ENCODE measurements around the gene IPO13.

Gene IPO13

GRCh38 chr1:43971336-43971980 lies 24.7 kb downstream of the IPO13 start:
- DNase-seq (ENCODE audit: low read depth in 1 of 2, low spot score in 1 of 2), result no peak

- DNase-seq (ENCODE audit: low read depth in 1 of 2, low spot score in 1 of 2), result no peak
Observed at GRCh38 chr1:43973981-43974442, 27.3 kb downstream of the IPO13 start.

- DNase-seq (ENCODE audit: low read depth in 1 of 2, low spot score in 1 of 2), result peak; percentile 87 to 90
Observed at GRCh38 chr1:43974443-43975248, 27.9 kb downstream of the IPO13 start, which contains the start of gene ATP6V0B. Gene ATP6V0B, plus strand, starts transcription at chr1:43974960. Its CDS starts 81 bp downstream, at chr1:43975041.

DNA sequence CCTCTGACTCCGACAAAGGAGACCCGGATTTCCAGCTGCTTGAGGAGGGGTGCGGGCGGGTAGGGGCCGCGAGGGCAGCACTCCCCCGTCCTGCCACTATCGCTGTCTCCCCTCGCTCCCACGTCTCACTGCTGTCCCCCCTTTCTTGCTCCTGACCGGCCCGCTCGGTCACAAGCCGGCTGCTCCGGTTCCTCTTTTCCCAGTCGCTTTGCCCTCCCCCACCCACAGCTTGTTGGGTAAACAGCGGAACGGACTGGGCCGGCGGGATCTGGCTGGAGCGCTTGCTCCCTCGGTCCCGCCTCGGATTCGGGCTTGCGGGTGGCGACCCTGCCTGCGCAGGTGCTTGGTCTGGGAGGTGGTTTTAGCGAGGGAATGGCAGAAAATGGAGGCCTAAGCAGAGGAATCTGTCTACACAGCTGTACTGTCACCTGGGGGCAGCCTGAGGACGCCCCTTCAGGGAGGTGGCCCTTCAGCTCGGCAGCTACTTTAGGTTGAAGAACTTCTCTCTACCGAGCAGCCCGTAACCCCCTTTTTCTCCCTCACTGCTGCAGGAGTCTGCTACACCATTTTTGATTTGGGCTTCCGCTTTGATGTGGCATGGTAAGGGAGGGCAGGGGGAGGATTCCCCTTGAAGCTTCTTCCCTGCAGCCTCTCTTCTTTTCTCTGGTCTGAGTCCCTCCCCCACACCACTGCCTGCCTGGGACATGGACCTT lies 28.7 kb downstream of the IPO13 start:
- DNase-seq (ENCODE audit: low read depth in 1 of 2, low spot score in 1 of 2), result no peak

DNA sequence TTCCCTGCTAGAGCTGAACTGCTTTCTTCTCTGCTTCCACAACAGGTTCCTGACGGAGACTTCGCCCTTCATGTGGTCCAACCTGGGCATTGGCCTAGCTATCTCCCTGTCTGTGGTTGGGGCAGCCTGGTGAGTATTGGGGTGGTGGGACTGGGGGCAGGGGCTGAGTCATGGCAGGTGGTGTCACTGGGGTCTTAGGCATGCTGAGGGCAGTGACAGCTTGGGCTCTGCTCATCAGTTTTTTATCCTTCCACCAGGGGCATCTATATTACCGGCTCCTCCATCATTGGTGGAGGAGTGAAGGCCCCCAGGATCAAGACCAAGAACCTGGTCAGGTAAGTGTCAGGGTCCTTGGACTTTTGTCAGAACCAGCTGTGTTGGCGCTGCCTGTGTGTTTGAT lies 29.3 kb downstream of the IPO13 start:
- no peak for DNase-seq (ENCODE audit: low read depth in 1 of 2, low spot score in 1 of 2)

DNA sequence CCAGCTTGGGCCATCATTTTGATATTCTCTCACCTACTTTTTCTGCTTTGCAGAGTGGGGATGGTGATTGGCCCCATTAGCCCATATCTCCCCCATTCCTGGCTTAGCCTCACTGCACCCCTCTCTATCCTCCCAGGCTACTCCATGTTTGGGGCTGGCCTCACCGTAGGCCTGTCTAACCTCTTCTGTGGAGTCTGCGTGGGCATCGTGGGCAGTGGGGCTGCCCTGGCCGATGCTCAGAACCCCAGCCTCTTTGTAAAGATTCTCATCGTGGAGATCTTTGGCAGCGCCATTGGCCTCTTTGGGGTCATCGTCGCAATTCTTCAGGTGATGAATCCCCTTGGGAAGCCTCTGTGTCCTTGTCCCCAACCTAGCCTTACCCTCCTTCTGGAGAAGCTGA lies 30.1 kb downstream of the IPO13 start:
- no peak for DNase-seq (ENCODE audit: low read depth in 1 of 2, low spot score in 1 of 2)

GRCh38 chr1:43977376-43978263 lies 30.9 kb downstream of the IPO13 start:
- DNase-seq (ENCODE audit: low read depth in 1 of 2, low spot score in 1 of 2), result no peak

DNA sequence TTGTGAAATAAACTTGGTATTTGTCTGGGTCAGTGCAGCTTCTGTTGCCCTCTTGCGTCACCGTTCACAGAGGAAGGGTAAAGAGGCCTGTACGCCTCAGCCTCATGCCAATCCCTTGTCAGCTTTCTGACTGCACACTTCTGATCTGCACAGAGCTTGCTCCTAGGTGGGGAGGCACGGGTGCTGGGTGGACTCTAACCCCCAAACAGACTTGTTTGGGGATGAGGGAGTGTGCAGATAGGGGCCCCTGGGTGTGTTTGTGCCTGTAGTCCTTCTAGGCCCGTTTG lies 31.5 kb downstream of the IPO13 start:
- no peak for DNase-seq (ENCODE audit: low read depth in 1 of 2, low spot score in 1 of 2)

- DNase-seq (ENCODE audit: low read depth in 1 of 2, low spot score in 1 of 2), result peak in 1 of 2 donors; percentile 12
Observed at GRCh38 chr1:43978551-43979260, 32.0 kb downstream of the IPO13 start, which contains the start of gene B4GALT2. Gene B4GALT2, plus strand, starts transcription at chr1:43979210. Its CDS starts 1,951 bp downstream, at chr1:43981161.

GRCh38 chr1:43979261-43979527 lies 32.4 kb downstream of the IPO13 start:
- no peak for DNase-seq (ENCODE audit: low read depth in 1 of 2, low spot score in 1 of 2)

DNA sequence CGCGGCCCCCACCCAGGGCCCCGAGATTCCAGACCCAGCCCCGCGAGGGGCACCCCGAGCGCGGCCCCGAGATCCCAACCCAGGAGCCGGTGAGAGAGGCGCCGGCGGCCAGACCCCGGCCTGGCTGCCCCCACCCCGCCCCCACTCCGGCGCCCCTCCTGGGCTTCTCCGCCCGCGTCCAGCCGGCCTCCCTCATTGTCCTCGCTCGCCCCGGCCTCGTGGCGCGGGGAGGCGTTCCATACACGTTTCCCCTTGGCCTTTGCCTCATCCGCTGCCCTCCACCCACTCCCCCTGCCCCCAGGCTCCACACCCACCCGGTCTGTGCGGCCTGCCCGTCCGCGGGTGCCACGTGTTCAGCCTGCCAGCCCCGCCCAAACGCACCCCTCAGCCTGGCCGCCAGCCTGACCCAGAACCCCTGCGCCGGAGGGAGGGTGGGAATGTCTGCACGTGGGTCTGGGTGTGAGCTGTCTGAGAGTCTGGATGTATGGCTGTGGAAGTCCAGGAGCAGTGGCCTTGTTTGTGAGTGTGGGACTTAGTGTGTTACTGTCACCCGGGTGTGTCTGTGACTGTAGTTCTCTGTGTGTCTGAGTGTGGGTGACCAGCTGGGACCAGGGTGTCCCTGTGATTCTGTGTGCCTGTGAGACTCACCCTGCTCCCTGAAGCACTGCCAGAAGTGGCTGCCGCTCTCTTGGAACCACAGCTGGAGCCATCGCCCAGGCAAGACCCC lies 32.9 kb downstream of the IPO13 start:
- DNase-seq (ENCODE audit: low read depth in 1 of 2, low spot score in 1 of 2), result no peak

DNA sequence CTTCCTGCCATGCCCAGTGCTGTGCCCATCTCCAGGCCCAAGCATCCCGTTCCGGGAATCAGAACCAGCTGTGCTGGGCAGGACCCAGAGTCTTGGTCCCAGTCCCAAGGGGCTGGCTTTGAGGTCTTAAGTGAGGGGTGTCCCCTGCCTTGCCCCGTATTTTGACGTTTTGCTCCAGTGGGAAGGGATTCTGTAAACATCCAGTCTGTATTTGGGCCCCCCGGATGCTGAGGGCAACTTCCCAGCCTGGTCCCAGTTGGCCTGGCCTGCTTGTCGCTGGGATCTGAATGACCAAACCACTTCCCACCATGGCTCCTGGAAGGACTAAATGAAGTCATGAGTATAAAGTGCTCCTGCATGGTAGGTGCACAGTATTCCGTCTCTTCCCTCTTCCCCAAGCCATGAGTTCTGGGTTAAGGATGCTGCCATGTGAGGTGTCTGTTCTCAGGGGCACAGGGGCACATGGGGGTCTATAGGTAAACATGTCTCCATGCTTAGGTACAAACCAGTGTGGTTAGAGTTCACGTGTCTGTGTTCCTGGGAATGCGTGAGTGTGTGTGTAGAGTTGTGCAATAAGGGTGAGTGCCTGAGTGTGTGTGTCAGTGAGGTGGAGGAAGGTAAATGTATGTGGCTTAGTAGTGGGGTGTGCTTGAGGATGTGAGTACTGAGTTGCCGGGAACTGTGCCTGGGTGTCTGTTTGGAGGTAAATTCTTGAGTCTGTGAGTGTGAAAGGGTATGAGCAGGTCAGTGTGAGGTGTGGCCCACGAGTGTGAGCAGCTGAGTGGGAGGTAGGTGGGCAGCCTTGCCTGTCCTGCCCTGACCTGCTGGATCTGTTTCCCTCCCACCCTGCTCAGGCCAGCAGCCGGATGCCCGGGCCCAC lies 33.7 kb downstream of the IPO13 start:
- no peak for DNase-seq (ENCODE audit: low read depth in 1 of 2, low spot score in 1 of 2)

GRCh38 chr1:43981135-43981491 lies 34.4 kb downstream of the IPO13 start:
- no peak for DNase-seq (ENCODE audit: low read depth in 1 of 2, low spot score in 1 of 2)

DNA sequence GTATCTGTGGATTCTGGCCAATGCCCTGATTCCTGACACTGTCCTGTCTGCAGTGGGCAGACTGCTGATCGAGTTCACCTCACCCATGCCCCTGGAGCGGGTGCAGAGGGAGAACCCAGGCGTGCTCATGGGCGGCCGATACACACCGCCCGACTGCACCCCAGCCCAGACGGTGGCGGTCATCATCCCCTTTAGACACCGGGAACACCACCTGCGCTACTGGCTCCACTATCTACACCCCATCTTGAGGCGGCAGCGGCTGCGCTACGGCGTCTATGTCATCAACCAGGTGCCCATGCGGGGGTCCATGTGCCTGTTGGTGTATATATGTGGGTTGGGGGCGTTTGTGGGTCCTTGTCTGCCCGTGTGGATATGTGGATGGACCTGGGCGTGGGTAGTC lies 34.9 kb downstream of the IPO13 start:
- no peak for DNase-seq (ENCODE audit: low read depth in 1 of 2, low spot score in 1 of 2)

DNA sequence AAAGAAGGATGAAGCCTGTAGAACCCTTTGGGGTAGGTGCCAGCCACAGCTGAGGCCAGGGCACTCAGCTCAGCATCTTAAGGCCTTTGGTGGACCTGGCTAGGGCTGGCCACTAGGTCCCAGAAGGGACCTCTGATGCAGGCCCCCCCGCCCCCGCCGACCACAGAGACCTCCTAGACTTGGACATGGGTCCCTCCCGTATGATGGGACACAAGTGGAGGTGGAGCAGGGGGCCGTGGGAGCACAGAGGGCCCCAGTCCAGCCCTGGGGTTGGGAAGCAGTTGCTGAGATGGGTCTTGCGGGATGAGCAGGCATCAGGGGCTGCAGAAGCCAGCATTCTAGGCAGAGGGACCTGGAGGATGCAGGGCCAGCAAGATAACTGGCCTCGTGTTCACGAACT lies 35.5 kb downstream of the IPO13 start:
- DNase-seq (ENCODE audit: low read depth in 1 of 2, low spot score in 1 of 2), result no peak

DNA sequence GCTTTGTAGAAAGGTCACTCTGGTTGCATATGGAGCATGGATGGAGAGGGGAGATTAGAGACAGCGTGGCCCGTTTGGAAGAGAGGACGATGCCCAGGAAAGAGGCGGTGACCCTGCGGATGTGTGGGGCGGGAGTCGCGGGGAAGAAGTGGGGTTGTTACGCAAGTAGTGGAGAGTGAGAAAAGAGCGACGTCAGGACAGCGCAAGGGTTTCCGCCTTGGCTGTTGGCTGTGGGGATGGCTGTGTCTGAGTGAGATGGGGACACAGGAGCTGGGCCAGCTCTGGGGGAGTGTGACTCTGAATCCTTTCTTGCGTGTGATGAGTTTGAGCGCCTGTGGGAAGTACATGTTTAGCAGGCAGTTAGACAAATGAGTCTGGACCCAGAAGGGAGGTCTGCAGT lies 36.1 kb downstream of the IPO13 start:
- DNase-seq (ENCODE audit: low read depth in 1 of 2, low spot score in 1 of 2), result no peak

- DNase-seq (ENCODE audit: low read depth in 1 of 2, low spot score in 1 of 2), result no peak
Observed at GRCh38 chr1:43983253-43983899, 36.6 kb downstream of the IPO13 start.

DNA sequence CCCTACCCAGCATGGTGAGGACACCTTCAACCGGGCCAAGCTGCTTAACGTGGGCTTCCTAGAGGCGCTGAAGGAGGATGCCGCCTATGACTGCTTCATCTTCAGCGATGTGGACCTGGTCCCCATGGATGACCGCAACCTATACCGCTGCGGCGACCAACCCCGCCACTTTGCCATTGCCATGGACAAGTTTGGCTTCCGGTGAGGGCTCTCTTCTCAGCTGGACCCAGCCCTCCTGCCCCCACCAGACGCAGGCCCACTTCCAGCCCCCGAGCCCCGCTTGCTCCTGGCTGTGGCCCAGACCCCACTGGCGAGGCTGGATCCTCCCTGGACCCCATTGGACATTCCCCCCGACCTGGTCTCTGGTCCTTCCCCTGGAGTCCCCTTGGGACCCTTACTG lies 38.1 kb downstream of the IPO13 start:
- DNase-seq (ENCODE audit: low read depth in 1 of 2, low spot score in 1 of 2), result no peak

Data from activated T-helper 1 cell treated with anti-CD3 and anti-CD28 coated beads, Interleukin-2, amount 50 U/mL, for 16 hours (primary cell).